Chondrocyte (in vitro differentiated cells): Measurements from ENCODE around the gene ZNF714. TPM values are rescaled to one million over a fixed set of nuclear protein-coding genes. Genes with fewer than 3 reads are reported as not detected.

Experiments
- DNase-seq: peaks from one replicate; pipeline ENCODE4 v3.0.0; 2021; ENCODE audit warnings: mixed read lengths, low spot score
- H3K27ac Mint-ChIP-seq: one replicate; pipeline ENCODE4 v1.8.0; 2021; ENCODE audit warnings: mild to moderate bottlenecking, moderate library complexity, mixed read lengths; ENCODE audit not compliant: unreplicated experiment
- H3K27me3 Mint-ChIP-seq: 2 replicates; pipeline ENCODE4 v1.8.0; 2021; ENCODE audit warnings: low read depth, mixed read lengths
- H3K36me3 Mint-ChIP-seq: 2 replicates; pipeline ENCODE4 v1.8.0; 2021; ENCODE audit warnings: low read depth, mixed read lengths
- H3K4me1 Mint-ChIP-seq: 2 replicates; pipeline ENCODE4 v1.8.0; 2021; ENCODE audit warnings: low read depth, mild to moderate bottlenecking, mixed read lengths
- H3K4me3 Mint-ChIP-seq: one replicate; pipeline ENCODE4 v1.8.0; 2021; ENCODE audit warnings: mild to moderate bottlenecking, moderate library complexity, mixed read lengths; ENCODE audit not compliant: unreplicated experiment
- H3K9me3 Mint-ChIP-seq: 2 replicates; pipeline ENCODE4 v1.8.0; 2021; ENCODE audit warnings: low read depth, mixed read lengths
- CTCF ChIP-seq: fragments of 200-600 bp; sonication (generic); IDR thresholded peaks from 2 replicates; pipeline ENCODE4 v1.5.0; 2021; ENCODE audit warnings: antibody characterized with exemption, mild to moderate bottlenecking, moderate library complexity
- total RNA-seq: library from RNA; stranded (reverse); gene quantifications from 3 replicates; pipeline ENCODE4 v1.2.1, GENCODE V29; 2021

ZNF714 gene
- total RNA-seq, 1 donor from 2014 or later = 5.0 TPM

GRCh38 chr19:21149877-21150276 lies 67.9 kb downstream of the ZNF714 start:
- no peak for TF ChIP-seq CTCF
- H3K27me3 Mint-ChIP-seq = no peaks in the 10 kb centered on the region
- H3K27ac Mint-ChIP-seq = no peak overlapping the region
- no peaks in the 10 kb centered on the region for H3K4me1 Mint-ChIP-seq
- no peak overlapping the region for H3K4me3 Mint-ChIP-seq
- H3K36me3 Mint-ChIP-seq = peaks cover 38% of the 10 kb centered on the region
- no peaks in the 10 kb centered on the region for H3K9me3 Mint-ChIP-seq
- no peak for DNase-seq

- no peak overlapping the region for H3K27ac Mint-ChIP-seq
- no peak for DNase-seq
- H3K4me3 Mint-ChIP-seq = no peak overlapping the region
- no peak for TF ChIP-seq CTCF
- no peaks in the 10 kb centered on the region for H3K9me3 Mint-ChIP-seq
- H3K4me1 Mint-ChIP-seq = no peaks in the 10 kb centered on the region
- H3K27me3 Mint-ChIP-seq = no peaks in the 10 kb centered on the region
- H3K36me3 Mint-ChIP-seq = peaks cover 39% of the 10 kb centered on the region
Measured at GRCh38 chr19:21151460-21151859, 69.5 kb downstream of the ZNF714 start.

GRCh38 chr19:21158523-21159135 lies 76.6 kb downstream of the ZNF714 start:
- DNase-seq = no peak
- H3K9me3 Mint-ChIP-seq = no peaks in the 10 kb centered on the region
- H3K4me1 Mint-ChIP-seq = peaks cover 10% of the 10 kb centered on the region
- H3K27ac Mint-ChIP-seq = peak overlapping the region; percentile 82
- no peak overlapping the region for H3K4me3 Mint-ChIP-seq
- H3K36me3 Mint-ChIP-seq = peaks cover 12% of the 10 kb centered on the region
- no peak for TF ChIP-seq CTCF
- no peaks in the 10 kb centered on the region for H3K27me3 Mint-ChIP-seq

GRCh38 chr19:21164541-21164940 lies 82.5 kb downstream of the ZNF714 start:
- H3K27ac Mint-ChIP-seq = no peak overlapping the region
- no peaks in the 10 kb centered on the region for H3K27me3 Mint-ChIP-seq
- DNase-seq = no peak
- peaks cover 7% of the 10 kb centered on the region for H3K36me3 Mint-ChIP-seq
- no peak overlapping the region for H3K4me3 Mint-ChIP-seq
- H3K4me1 Mint-ChIP-seq = no peaks in the 10 kb centered on the region
- no peak for TF ChIP-seq CTCF
- no peaks in the 10 kb centered on the region for H3K9me3 Mint-ChIP-seq

- H3K36me3 Mint-ChIP-seq = peaks cover 12% of the 10 kb centered on the region
- no peak overlapping the region for H3K4me3 Mint-ChIP-seq
- no peaks in the 10 kb centered on the region for H3K4me1 Mint-ChIP-seq
- H3K9me3 Mint-ChIP-seq = no peaks in the 10 kb centered on the region
- no peaks in the 10 kb centered on the region for H3K27me3 Mint-ChIP-seq
- no peak for TF ChIP-seq CTCF
- H3K27ac Mint-ChIP-seq = no peak overlapping the region
- DNase-seq = no peak
Measured at GRCh38 chr19:21166436-21166835, 84.4 kb downstream of the ZNF714 start.

Other genes with a start within 250 kb of the ZNF714 start
- 5.3 to 11.2 TPM (median 6.4 TPM) in 3 replicates for gene ZNF85, start 159.0 kb upstream of the ZNF714 start, total RNA-seq
- 6.7 to 14.2 TPM (median 8.5 TPM) in 3 replicates for gene ZNF430, start 61.5 kb upstream of the ZNF714 start, total RNA-seq
- 7.9 to 12.3 TPM (median 8.6 TPM) in 3 replicates for gene ZNF431, start 59.8 kb downstream of the ZNF714 start, total RNA-seq
- 7.5 to 12.8 TPM (median 8.7 TPM) in 3 replicates for gene ZNF708, start 247.2 kb downstream of the ZNF714 start, total RNA-seq